Measurements from ENCODE around the gene GIPC3. TPM values are rescaled to one million over a fixed set of nuclear protein-coding genes. Genes with fewer than 3 reads are reported as not detected.

GIPC3 gene
- total RNA-seq, 2 donors from 2014 or later = 0.78 to 0.99 TPM

GRCh38 chr19:3575949-3576673, 9.2 kb upstream of the GIPC3 start:
- no peak for TF ChIP-seq POLR2A (IDR thresholded peaks at IDR 0.05)
- no peak for TF ChIP-seq CTCF (IDR thresholded peaks at IDR 0.05)
- Histone ChIP-seq H3K4me3 (no peak overlapping the region), H3K36me3 (replicated peaks in 1 of 2; ENCODE audit: insufficient read depth in 1 of 2, low read depth in 2 of 2) (no peaks in the 10 kb centered on the region), H3K27me3 (no peaks in the 10 kb centered on the region), H3K4me1 (peaks cover 18% of the 10 kb centered on the region), H3K9me3 (no peaks in the 10 kb centered on the region), H3K27ac (no peak overlapping the region)
- 88% methylated on average over 19 to 28 of the region's 29 CpGs for WGBS, 2 donors
- DNase-seq (no peak), ATAC-seq (no peak)
- intact Hi-C loops (cut with DNase I) = no loop called here

- H3K4me1 ChIP-seq = peaks cover 14% of the 10 kb centered on the region
- DNase-seq = peak in 3 of 4 donors; percentile 31 to 43 (median 39)
- ATAC-seq = no peak
- no peaks in the 10 kb centered on the region for H3K9me3 ChIP-seq
- H3K27me3 ChIP-seq = no peaks in the 10 kb centered on the region
- H3K36me3 ChIP-seq (replicated peaks in 1 of 2; ENCODE audit: insufficient read depth in 1 of 2, low read depth in 2 of 2) = no peaks in the 10 kb centered on the region
- H3K27ac ChIP-seq = no peak overlapping the region
- H3K4me3 ChIP-seq = no peak overlapping the region
- 64 to 92% methylated on average over 45 to 63 of the region's 78 CpGs for WGBS, 2 donors
- intact Hi-C loops (cut with DNase I) = no loop called here
- TF ChIP-seq POLR2A (IDR thresholded peaks at IDR 0.05) (no peak), CTCF (IDR thresholded peaks at IDR 0.05) (no peak)
These were observed 8.4 kb upstream of the GIPC3 start for GRCh38 chr19:3576696-3577443.

- no peaks in the 10 kb centered on the region for H3K27me3 ChIP-seq
- no peak overlapping the region for H3K4me3 ChIP-seq
- H3K27ac ChIP-seq = no peak overlapping the region
- peaks cover 9% of the 10 kb centered on the region for H3K4me1 ChIP-seq
- H3K9me3 ChIP-seq = no peaks in the 10 kb centered on the region
- no peak for ATAC-seq
- no peak for DNase-seq
- no peaks in the 10 kb centered on the region for H3K36me3 ChIP-seq (replicated peaks in 1 of 2; ENCODE audit: insufficient read depth in 1 of 2, low read depth in 2 of 2)
- intact Hi-C loops (cut with DNase I) = no loop called here
- no peak for TF ChIP-seq POLR2A (IDR thresholded peaks at IDR 0.05)
- TF ChIP-seq CTCF (IDR thresholded peaks at IDR 0.05) = no peak
- 77 to 84% methylated on average over 44 to 49 of the region's 60 CpGs for WGBS, 2 donors
These were observed 7.4 kb upstream of the GIPC3 start for GRCh38 chr19:3577723-3578344.

GRCh38 chr19:3578390-3578789, 6.9 kb upstream of the GIPC3 start:
- Histone ChIP-seq H3K27ac (no peak overlapping the region), H3K4me3 (no peak overlapping the region), H3K27me3 (no peaks in the 10 kb centered on the region), H3K4me1 (peaks cover 6% of the 10 kb centered on the region), H3K36me3 (replicated peaks in 1 of 2; ENCODE audit: insufficient read depth in 1 of 2, low read depth in 2 of 2) (no peaks in the 10 kb centered on the region), H3K9me3 (no peaks in the 10 kb centered on the region)
- TF ChIP-seq POLR2A (IDR thresholded peaks at IDR 0.05) = no peak
- no peak for TF ChIP-seq CTCF (IDR thresholded peaks at IDR 0.05)
- intact Hi-C loops (cut with DNase I) = no loop called here
- WGBS, 2 donors = 74 to 89% methylated on average over 7 to 17 of the region's 17 CpGs
- no peak for DNase-seq
- no peak for ATAC-seq

All from body of pancreas (tissue), 4 donors.